HG02970 (cell line): ENCODE data around the gene IL20RB.
"Not testable (repeated sequence)": the region's sequence is repeated elsewhere in the genome, so short reads cannot be mapped to it uniquely, and the experiment has no call there.

Experiments
- ATAC-seq: cut with Tn5 transposase; IDR thresholded peaks from one replicate; pipeline ENCODE4 v1.9.1; 2021; ENCODE audit warnings: mild to moderate bottlenecking, moderate library complexity, moderate number of reproducible peaks; ENCODE audit not compliant: unreplicated experiment, low FRiP score

The IL20RB gene

DNA sequence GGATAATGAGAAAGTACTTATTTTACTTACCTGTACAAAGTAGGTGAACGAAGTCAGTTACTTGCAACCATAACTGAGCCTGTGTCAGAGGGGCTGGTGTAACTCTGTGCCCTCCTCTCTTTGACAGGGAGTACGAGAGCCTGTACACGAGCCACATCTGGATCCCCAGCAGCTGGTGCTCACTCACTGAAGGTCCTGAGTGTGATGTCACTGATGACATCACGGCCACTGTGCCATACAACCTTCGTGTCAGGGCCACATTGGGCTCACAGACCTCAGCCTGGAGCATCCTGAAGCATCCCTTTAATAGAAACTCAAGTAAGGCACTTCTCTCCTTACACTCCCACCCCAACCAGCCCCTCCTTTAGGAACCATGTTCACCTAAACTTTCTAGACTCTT is 24.2 kb downstream of the IL20RB start:
- ATAC-seq, result no peak

DNA sequence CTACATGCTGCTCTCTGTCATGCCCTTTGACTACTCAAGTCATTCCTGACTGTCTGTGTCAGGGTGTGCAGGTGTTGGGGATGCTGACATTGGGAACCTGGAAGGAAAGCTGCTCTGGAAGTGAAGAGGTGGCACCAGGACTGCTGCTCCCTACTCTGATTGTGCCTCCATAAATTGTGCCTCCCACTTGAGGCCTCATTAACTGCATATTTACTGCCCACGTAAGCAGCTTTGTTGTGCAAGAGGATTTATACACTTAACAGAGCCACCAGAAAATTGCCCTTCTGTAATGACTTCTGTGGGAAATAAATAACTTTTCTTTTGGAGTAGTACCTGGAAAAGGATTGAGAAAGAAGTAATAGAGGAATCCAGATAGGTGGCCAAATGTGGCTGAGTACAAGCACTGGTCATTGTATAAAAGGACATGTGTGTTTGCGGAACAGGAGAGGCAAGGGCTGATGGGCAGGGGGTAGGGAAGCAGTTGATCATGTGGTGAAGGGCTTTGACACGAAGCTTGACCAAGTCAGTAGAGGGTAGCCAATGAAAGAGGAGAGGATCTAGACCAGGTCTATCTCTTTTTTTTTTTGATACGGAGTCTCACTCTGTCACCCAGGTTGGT is 24.8 kb downstream of the IL20RB start:
- ATAC-seq, result no peak

DNA sequence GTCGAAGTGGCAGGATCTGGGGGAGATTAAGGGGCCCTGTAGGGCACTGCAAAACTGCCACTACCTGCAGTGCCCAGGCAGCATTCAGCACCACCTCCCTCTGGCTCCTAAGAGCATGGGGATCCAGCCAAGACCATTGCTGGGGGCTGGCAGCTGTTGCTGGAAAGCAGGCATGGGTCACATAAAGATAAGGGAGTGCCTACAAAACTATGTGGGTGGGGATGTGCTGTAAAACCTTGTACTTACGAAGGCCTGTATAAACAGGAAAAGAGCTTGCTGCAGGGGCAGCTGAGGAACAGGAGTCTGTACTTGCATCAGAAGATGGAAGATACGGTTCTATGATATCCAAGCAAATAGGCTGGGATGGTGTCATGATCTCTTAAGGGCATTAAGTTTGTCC is 27.1 kb downstream of the IL20RB start:
- ATAC-seq, result no peak

DNA sequence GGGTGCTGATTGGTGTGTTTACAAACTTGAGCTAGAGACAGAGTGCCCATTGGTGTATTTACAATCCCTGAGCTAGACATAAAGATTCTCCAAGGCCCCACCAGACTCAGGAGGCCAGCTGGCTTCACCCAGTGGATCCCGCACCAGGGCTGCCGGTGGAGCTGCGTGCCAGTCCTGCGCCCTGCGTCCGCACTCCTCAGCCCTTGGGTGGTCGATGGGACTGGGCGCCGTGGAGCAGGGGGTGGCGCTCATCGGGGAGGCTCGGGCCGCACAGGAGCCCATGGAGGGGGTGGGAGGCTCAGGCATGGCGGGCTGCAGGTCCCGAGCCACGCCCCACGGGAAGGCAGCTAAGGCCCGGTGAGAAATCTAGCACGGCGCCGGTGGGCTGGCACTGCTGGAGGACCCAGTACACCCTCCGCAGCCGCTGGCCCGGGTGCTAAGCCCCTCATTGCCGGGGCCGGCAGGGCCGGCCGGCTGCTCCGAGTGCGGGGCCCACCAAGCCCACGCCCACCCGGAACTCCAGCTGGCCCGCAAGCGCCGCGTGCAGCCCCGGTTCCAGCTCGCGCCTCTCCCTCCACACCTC is 29.7 kb downstream of the IL20RB start:
- not testable (repeated sequence) for ATAC-seq

DNA sequence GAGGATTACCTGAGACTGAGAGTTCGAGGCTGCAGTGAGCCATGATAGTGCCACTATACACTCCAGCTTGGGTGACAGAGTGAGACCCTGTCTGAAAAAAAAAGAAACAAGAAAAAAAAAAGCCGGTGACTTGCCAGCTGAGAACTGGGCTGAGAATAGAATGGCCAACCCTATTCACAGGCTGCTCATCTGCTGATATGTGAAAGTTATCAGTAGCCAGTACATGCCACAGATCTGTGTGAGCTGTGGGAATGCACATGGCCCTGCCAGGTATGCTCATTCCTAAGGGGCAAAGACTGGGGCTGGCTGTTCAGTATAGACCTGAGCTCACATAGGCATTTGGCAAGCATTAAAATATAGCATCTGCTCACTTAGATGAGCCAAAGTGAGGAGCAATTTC is 30.9 kb downstream of the IL20RB start:
- ATAC-seq, result no peak

DNA sequence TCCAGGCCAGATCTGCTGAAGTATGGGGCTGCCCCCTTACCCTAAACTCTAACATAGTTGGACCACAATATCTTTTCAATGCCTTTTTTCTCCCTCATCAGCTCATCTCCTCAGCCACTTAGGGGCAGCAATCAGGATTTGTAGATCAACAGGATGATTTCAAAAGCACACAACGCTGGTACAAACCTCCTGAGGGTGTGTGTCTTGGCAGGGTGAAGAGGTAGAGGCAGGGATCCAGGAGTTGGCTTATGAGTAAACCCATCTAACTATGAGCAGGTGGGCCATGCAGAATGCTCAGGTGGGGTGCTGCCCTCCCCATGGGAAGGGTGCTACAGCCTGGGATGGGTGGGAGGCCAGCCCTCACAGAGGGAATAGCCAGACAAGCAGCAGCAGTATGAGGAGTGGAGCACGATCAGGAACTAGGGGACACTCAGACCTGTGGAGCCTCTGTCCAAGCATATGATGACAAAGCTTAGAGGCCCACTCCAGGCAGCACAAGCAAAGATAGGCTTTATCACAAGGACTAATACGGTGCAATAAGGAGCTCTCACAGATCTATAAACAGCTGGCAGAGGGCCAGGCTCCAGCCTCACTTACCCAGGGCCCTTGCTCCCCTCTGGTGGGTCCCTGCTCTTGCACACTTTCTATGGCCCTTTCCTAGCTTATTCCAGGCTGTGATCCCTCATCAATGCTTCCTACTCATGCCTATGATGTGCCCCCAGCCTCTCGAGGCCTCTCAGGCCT is 32.2 kb downstream of the IL20RB start:
- no peak for ATAC-seq

DNA sequence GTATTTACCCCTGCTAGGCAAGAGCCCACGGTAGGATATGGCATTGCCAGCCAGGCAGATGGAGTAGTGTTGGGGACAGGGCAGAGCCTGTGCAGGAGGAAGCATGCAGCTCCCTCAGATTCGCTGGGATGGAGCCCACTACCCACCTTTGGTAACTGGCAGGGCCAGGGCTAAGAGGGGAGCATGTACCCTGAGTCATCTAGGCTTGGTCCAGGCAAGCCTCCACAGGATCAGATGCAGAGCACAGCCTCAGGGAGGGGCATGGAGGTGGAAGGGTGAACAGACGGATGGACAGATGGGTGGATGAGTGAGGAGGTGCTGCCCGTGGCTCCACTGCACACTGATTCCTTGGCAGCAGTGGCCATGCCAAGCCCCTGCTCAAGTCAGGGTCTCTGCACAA is 33.0 kb downstream of the IL20RB start:
- no peak for ATAC-seq

DNA sequence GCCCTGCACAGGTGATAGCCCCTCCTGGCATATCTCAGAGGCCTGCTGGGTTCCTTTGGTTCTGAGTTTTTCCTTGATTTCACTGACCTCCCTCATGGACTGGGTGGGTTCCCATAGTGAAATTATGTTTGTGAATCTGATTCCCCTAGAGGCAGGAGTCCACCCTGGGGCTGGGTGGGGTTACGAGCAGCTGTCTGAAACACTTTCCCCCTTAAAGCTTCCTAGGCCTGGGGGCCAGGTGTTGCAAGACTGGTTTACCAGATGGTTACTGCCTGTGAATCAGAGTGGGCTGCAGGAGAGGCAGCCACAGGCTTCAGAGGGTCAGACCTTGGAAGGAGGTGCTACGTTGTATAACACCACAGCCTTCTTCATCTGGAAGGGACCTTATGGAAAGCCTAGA is 34.3 kb downstream of the IL20RB start:
- no peak for ATAC-seq

DNA sequence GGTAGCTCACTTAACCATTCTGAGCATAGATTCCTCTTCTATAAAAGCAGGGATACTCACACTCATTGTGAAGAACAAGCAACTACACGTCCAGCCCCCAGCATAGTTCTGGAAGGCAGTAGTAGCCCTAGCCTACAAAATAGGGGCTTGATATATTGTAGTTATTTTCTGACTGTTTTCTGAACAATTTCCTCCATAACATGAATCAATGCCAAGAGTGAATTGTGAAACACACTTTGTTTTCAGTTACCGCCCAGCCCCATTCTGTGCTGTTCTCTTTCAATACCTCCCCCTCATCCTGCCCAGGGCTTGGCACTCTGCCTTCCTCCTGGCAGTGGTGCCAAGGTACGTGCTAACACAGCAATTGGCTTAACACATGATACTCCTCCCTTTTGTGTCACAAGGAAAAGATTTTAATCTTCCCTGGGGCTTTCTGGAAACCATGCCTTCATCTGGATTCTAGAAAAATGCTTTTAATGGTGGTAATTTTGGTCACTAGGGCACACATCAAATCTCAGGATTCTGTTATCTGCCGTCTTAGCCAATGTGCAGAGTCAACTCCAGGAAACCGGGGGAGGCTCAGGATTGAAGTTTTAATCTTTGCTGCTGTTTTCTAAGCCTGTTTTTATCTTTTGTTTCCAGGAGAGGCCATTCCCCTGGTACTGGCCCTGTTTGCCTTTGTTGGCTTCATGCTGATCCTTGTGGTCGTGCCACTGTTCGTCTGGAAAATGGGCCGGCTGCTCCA is 37.2 kb downstream of the IL20RB start:
- no peak for ATAC-seq

DNA sequence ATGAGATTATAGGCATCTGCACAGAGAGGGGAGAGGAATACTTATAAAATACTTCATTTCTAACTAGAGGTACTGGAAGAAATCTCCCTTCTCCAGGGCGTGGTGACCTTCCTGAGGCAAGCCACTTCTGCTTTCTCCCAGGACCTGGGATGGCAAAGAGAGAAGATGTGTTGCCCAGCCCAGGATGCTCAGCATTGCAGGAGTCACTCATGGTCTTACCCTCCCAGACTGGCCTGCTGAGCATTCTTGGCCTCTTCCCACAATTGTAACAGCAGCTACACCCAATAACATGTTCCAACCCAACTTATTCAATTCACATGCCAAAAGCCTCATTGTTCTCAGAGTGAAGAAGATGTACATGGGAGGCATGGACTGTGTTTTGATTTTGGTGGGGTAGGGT is 37.9 kb downstream of the IL20RB start:
- ATAC-seq, result no peak

DNA sequence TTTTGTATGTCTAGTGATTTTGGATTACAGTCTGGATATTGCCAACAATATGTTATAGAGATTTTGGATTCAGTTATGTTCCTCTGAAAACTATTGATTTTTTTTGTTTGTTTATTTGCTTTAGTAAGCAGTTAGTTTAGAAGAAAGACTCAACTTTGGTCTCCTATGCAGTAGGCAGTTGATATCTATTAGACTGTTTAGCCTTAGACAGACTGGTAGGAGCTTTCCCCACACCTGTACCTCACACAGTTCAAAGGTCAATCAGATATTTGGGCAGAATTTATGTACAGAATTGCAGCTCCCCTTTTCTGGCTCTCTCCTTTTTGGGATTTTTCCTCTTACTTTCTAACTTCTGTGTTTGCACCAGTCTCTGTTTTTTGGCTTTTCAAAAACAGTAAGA is 42.3 kb downstream of the IL20RB start:
- no peak for ATAC-seq

DNA sequence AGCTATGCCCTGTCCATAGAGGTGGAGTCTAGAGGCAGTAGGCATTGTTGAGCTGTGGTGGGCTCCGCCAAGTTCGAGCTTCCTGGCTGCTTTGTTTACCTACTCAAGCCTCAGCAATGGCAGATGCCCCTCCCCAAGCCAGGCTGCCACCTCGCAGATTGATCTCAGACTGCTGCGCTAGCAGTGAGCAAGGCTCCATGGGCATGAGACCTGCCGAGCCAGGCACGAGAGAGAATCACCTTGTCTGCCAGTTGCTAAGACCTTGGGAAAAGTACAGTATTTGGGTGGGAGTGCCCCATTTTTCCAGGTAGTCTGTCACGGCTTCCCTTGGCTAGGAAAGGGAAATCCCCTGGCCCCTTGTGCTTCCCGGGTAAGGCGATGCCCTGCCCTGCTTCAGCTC is 49.6 kb downstream of the IL20RB start:
- not testable (repeated sequence) for ATAC-seq

DNA sequence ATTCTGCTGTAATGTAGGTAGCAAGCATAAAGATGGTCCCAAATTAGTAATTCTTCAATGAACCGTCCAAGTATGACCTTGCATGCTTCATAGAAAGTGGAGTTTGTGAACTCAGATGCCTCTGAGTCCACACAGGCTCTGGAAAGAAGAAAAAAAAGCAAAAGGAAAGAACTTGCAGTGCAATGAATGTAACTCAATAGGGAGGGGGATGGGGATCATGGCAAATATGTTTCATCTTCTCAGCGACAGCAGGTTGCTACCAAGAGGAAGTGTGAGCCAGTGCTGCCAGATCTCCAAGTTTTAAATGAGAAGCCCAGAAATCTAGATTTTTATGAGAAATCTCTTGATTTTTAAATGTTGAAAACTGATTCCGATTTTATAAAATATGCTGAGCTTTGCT is 50.3 kb downstream of the IL20RB start:
- ATAC-seq, result no peak

DNA sequence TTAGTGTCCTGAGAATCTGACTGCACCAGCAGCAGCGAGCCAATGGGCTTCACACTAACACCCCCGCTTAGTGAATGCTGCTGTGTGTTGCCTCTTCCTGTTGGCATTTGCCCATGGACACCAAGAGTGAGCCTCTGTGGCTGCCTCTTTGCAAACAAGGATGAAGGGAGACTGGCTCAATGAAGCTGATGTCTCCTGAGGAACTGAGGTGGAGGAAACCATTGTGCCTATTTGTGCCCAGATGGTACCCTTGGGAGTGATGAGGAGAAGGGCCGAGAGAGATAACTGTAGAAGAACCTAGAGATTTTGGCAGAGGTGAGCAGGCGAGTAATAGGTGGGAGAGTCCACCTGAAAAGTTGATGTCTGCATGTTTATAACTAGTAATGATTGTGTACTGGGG is 51.2 kb downstream of the IL20RB start:
- no peak for ATAC-seq

DNA sequence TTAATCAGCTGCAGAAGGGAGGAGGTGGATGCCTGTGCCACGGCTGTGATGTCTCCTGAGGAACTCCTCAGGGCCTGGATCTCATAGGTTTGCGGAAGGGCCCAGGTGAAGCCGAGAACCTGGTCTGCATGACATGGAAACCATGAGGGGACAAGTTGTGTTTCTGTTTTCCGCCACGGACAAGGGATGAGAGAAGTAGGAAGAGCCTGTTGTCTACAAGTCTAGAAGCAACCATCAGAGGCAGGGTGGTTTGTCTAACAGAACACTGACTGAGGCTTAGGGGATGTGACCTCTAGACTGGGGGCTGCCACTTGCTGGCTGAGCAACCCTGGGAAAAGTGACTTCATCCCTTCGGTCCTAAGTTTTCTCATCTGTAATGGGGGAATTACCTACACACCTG is 52.4 kb downstream of the IL20RB start:
- no peak for ATAC-seq

DNA sequence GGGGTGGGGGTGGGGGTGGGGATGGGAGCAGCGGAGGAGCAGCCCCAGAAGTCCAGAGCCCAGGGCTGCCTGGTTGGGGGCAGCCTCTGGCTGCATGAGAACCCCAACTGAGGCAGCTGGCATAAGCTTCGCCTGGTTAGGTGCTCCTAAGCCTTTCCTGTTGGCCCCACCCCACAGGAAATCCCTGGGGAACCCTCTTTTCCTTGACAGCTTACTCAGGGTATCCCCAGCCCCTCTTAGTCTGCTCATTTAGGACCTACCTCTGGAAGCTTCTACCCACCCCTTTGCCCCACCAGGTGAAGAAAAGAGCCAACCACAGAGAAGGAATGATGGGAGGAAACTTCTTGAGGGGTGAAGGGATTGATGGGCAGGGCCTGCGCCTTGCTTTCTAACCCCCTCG is 53.4 kb downstream of the IL20RB start:
- no peak for ATAC-seq

DNA sequence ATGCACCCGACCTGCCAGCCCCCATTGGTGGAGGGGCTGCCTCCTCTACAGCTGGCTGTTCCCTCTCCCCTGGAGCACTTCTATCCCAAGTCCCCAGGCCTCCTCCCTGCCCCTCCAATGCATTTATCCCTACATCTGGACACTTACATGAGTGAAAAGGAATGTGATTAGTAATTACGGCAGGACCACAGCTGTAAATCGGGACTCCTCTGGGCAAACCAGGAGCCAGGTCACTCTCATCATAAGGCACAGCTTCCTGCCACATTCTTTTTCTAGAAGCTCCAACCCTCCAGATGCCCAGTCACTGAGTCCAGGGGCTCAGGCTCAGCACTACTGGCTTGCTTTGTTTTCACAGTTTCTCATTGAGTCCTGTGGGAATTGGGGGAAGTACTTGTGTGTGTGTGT is 54.3 kb downstream of the IL20RB start:
- no peak for ATAC-seq

DNA sequence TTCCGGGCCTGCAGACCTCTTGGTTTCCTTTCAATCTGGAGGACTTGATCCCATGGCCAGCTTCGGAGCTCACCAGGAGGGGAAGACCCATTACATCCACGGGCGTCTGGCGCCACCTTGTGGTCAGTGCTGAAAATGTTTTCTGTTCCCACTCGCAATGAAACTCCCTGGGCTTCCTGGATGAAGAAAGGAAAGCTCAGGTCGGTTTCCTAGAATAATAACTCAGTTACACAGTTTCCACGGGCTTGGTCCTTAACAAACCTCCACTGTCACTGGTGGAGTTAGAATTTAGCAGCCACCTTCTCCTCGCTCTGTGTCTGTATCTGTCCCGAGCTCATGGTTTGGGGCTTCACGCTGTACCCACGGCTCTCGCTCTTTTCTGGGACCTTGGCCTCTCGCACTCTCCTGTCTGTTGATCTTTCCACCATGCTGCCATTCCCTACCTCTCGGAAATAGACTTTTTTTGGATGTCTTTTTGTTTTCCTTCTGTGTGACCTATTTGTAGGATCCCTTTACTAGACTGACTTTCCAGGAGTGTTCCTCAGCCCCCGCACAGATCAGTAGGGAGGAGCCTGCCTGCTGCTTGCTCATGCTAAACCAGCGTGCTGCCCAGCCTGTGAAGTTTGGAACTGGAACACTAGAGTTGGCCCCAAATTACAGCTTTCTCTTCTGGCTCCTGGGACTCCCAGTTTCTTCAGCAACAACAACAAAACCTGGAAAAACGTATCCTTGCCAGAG is 56.3 kb downstream of the IL20RB start:
- ATAC-seq, result peak; percentile 61

DNA sequence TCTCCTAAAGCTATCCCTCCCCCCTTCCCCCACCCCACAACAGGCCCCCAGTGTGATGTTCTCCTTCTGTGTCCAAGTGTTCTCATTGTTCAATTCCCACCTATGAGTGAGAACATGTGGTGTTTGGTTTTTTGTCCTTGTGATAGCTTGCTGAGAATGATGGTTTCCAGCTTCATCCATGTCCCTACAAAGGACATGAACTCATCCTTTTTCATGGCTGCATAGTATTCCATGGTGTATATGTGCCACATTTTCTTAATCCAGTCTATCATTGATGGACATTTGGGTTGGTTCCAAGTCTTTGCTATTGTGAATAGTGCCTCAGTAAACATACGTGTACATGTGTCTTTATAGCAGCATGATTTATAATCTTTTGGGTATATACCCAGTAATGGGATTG is 59.5 kb downstream of the IL20RB start:
- ATAC-seq, result not testable (repeated sequence)

DNA sequence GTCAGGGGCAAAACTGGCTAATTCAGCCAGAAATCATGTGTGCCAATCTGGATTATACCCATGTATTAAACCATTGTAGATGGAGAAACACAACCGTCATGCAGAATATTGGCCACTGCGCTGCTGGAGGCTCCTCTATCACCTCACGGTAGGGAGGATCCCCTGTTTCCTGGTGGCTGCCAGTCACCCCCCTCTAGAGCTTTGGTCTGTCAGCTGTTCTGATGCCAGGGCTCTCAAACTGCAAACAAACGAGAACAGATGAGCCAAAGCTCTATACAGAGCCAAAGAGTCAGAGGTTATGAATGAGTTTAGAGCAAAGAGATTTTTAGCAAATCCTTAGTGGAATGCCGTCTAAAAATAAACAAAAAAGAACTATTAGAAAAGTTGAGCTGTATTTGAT is 62.5 kb downstream of the IL20RB start:
- ATAC-seq, result no peak

DNA sequence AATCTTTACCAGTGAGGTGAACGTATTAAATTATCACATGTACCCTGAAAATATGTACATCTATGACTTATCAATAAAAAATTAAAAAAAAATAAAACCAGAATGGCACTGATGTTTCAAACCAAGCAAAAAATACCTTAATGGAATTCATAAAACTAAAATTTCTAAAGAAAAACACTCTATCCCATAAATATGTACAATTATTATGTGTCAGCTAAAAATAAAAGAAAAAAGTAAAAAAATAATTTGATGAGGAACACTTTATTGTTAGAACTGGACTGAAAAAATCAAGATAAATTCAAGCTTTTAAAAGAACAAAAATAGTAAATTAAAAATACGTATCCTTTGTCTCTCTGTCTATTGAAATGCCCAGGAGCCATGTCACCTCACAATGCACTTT is 63.1 kb downstream of the IL20RB start:
- ATAC-seq, result no peak
